HepG2 (cell line): Measurements from ENCODE around the gene USF2. TPM values are rescaled to one million over a fixed set of nuclear protein-coding genes. Genes with fewer than 3 reads are reported as not detected.

Experiments used
- ATF7-NPFF ChIP-seq: sonication (generic); formaldehyde crosslinking; IDR thresholded peaks from 2 replicates; pipeline ENCODE4 v1.8.1; 2023; ENCODE audit warnings: mild to moderate bottlenecking, low read depth, missing genetic modification reagents, moderate library complexity
- BCL6 ChIP-seq: IDR thresholded peaks from 2 replicates; pipeline ENCODE4 v1.6.1; 2016; ENCODE audit warnings: missing genetic modification reagents, missing compliant biosample characterization
- CEBPG ChIP-seq: IDR thresholded peaks from 2 replicates; pipeline ENCODE4 v1.6.1; 2016
- CENPX ChIP-seq: sonication (generic); formaldehyde crosslinking; IDR thresholded peaks from 2 replicates; pipeline ENCODE4 v1.9.0; 2021; ENCODE audit warnings: mild to moderate bottlenecking, missing genetic modification reagents, moderate library complexity
- GABPB1 ChIP-seq: IDR thresholded peaks from 2 replicates; pipeline ENCODE4 v1.6.1; 2016; ENCODE audit warnings: mild to moderate bottlenecking, missing genetic modification reagents, moderate library complexity, missing compliant biosample characterization
- HOXA7 ChIP-seq: sonication (generic); formaldehyde crosslinking; IDR thresholded peaks from 2 replicates; pipeline ENCODE4 v1.8.1; 2022; ENCODE audit warnings: mild to moderate bottlenecking, missing genetic modification reagents, moderate library complexity
- IRX3 ChIP-seq: sonication (generic); formaldehyde crosslinking; IDR thresholded peaks from 2 replicates; pipeline ENCODE4 v1.8.1; 2023; ENCODE audit warnings: mild to moderate bottlenecking, low read depth, missing genetic modification reagents, borderline replicate concordance
- MTA1 ChIP-seq: sonication (generic); formaldehyde crosslinking; IDR thresholded peaks from 2 replicates; pipeline ENCODE4 v1.4.0; 2020; ENCODE audit warnings: missing genetic modification reagents, mild to moderate bottlenecking, borderline replicate concordance
- SOX6 ChIP-seq, 2 experiments: fragments of 450-650 bp in 1 of 2; sonication (generic) in 1 of 2; formaldehyde crosslinking in 1 of 2; IDR thresholded peaks; 2 replicates each; pipeline versions ENCODE4 v1.4.0 to v1.6.1; 2017 to 2020; ENCODE audit warnings: antibody characterized with exemption in 1 of 2, mild to moderate bottlenecking in 1 of 2, missing genetic modification reagents in 1 of 2
- SRY ChIP-seq: sonication (generic); formaldehyde crosslinking; IDR thresholded peaks from 2 replicates; pipeline ENCODE4 v1.8.0; 2022; ENCODE audit warnings: mild to moderate bottlenecking, missing genetic modification reagents
- TMF1 ChIP-seq: sonication (generic); formaldehyde crosslinking; IDR thresholded peaks from 2 replicates; pipeline ENCODE4 v1.8.1; 2022; ENCODE audit warnings: low read depth, missing genetic modification reagents
- ZBTB7B ChIP-seq: sonication (generic); formaldehyde crosslinking; IDR thresholded peaks from 2 replicates; pipeline ENCODE4 v1.4.0; 2020; ENCODE audit warnings: missing genetic modification reagents
- ZNF121 ChIP-seq: sonication (generic); formaldehyde crosslinking; IDR thresholded peaks from 2 replicates; pipeline ENCODE4 v1.5.0; 2020; ENCODE audit warnings: mild to moderate bottlenecking, missing genetic modification reagents
- ZNF598 ChIP-seq: sonication (generic); formaldehyde crosslinking; IDR thresholded peaks from 2 replicates; pipeline ENCODE4 v1.5.1; 2020; ENCODE audit warnings: mild to moderate bottlenecking, missing genetic modification reagents, borderline replicate concordance
- ZNF652 ChIP-seq: IDR thresholded peaks from 2 replicates; pipeline ENCODE4 v1.6.1; 2016; ENCODE audit warnings: low read depth, borderline replicate concordance
- ZNF816 ChIP-seq: sonication (generic); formaldehyde crosslinking; IDR thresholded peaks from 2 replicates; pipeline ENCODE4 v1.8.0; 2022; ENCODE audit warnings: missing genetic modification reagents, mild to moderate bottlenecking, borderline replicate concordance
- ZNF839 ChIP-seq: sonication (generic); formaldehyde crosslinking; IDR thresholded peaks from 2 replicates; pipeline ENCODE4 v1.4.0; 2020; ENCODE audit warnings: missing genetic modification reagents, mild to moderate bottlenecking, borderline replicate concordance
- ZNF878 ChIP-seq: sonication (generic); formaldehyde crosslinking; IDR thresholded peaks from 2 replicates; pipeline ENCODE4 v1.8.1; 2023; ENCODE audit warnings: mild to moderate bottlenecking, missing genetic modification reagents, moderate library complexity
- polyA plus RNA-seq, 8 experiments: library from polyadenylated mRNA; depleted of rRNA in 3 of 8; stranded (reverse) in 7 of 8; unstranded in 1 of 8; fragments of >200 nt; fragmentation: Illumina TruSeq in 4 of 8; extraction: Trizol in 4 of 8; gene quantifications; 2 replicates each; pipeline versions ENCODE4 v1.2.1 to v1.2.3, GENCODE V29; 2011 to 2016; ENCODE audit warnings: low read depth in 4 of 8, missing spikeins in 1 of 8, mixed read lengths in 1 of 8; ENCODE audit not compliant: insufficient read depth in 1 of 8
- total RNA-seq, 5 experiments: library from RNA; depleted of rRNA; stranded (reverse); fragments of >200 nt; fragmentation: Illumina TruSeq; extraction: Trizol; gene quantifications; 2 replicates each; pipeline ENCODE4 v1.2.3, GENCODE V29; 2016; ENCODE audit warnings: low read depth in 1 of 5
- TF ChIP-seq, protein P1 (sequence below): sonication (generic); formaldehyde crosslinking; IDR thresholded peaks from 2 replicates; pipeline ENCODE4 v1.4.0; 2020; ENCODE audit warnings: missing genetic modification reagents, borderline replicate concordance
- TF ChIP-seq, protein P2 (sequence below): sonication (generic); formaldehyde crosslinking; IDR thresholded peaks from 2 replicates; pipeline ENCODE4 v1.5.1; 2020; ENCODE audit warnings: mild to moderate bottlenecking, missing genetic modification reagents
- TF ChIP-seq, protein P3 (sequence below): sonication (generic); formaldehyde crosslinking; IDR thresholded peaks from 2 replicates; pipeline ENCODE4 v1.4.0; 2020; ENCODE audit warnings: mild to moderate bottlenecking, low read depth, missing genetic modification reagents

The USF2 gene
- total and polyA plus RNA-seq, 2 of the 13 experiments (the other 11 are each of a cell fraction or from before 2014, with no cell fraction given) = 54.9 to 106 TPM

DNA sequence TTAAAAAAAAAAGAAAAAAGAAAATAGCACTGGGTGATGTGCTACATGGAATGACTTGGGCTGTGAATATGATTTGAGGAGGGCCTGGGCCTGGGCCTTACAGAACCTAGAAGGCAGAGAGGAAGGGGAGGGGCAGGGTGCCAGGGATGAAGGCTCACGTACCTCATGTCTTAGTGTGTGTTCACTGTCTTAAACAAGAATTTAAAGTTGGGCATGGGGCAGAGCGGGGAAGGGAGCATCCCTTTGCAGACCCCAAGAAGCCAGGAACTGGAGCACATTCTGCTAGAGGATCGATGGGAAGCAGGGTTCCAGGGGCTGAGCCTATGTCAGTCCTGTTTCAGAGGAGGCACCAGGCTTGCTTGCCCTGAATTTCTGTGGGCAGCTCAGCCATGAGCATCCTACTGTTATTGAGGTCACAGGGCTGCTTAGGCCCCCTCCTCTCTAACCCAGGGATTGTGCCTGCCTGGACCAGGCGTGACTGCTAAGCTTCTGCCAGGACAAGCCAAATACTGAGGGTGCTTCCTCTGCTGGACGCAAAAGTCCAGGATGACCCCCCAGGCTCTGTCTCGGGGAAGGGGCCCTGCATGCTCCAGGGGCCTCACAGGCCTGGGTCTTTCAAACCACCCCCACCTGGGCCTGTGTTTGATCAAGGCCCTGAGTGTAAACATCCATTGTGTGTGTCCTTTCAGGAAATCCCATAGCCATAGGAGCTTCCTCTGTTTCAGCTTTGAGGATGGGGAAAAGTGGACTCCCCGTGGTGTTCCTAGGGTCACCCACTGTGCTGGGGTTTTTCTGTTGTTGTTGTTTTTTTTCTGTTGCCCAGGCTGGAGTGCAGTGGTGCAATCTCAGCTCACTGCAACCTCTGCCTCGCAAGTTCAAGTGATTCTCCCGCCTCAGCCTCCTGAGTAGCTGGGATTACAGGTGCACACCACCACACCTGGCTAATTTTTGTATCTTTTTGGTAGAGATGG is 15.2 kb upstream of the USF2 start (continued):
- TF ChIP-seq, protein P1, sequence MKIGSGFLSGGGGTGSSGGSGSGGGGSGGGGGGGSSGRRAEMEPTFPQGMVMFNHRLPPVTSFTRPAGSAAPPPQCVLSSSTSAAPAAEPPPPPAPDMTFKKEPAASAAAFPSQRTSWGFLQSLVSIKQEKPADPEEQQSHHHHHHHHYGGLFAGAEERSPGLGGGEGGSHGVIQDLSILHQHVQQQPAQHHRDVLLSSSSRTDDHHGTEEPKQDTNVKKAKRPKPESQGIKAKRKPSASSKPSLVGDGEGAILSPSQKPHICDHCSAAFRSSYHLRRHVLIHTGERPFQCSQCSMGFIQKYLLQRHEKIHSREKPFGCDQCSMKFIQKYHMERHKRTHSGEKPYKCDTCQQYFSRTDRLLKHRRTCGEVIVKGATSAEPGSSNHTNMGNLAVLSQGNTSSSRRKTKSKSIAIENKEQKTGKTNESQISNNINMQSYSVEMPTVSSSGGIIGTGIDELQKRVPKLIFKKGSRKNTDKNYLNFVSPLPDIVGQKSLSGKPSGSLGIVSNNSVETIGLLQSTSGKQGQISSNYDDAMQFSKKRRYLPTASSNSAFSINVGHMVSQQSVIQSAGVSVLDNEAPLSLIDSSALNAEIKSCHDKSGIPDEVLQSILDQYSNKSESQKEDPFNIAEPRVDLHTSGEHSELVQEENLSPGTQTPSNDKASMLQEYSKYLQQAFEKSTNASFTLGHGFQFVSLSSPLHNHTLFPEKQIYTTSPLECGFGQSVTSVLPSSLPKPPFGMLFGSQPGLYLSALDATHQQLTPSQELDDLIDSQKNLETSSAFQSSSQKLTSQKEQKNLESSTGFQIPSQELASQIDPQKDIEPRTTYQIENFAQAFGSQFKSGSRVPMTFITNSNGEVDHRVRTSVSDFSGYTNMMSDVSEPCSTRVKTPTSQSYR (CRISPR knock-in tag) = peak; percentile 86; the same call in 1 of the 2 replicates
- TF ChIP-seq, protein P2, sequence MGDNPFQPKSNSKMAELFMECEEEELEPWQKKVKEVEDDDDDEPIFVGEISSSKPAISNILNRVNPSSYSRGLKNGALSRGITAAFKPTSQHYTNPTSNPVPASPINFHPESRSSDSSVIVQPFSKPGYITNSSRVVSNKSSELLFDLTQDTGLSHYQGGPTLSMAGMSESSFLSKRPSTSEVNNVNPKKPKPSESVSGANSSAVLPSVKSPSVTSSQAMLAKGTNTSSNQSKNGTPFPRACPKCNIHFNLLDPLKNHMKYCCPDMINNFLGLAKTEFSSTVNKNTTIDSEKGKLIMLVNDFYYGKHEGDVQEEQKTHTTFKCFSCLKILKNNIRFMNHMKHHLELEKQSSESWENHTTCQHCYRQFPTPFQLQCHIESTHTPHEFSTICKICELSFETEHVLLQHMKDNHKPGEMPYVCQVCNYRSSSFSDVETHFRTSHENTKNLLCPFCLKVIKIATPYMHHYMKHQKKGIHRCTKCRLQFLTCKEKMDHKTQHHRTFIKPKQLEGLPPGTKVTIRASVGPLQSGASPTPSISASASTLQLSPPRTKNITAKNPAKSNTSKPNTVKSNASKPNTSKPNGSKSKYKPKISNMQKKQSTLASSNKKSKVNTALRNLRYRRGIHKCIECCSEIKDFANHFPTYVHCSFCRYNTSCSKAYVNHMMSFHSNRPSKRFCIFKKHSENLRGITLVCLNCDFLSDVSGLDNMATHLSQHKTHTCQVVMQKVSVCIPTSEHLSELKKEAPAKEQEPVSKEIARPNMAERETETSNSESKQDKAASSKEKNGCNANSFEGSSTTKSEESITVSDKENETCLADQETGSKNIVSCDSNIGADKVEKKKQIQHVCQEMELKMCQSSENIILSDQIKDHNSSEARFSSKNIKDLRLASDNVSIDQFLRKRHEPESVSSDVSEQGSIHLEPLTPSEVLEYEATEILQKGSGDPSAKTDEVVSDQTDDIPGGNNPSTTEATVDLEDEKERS (CRISPR knock-in tag) = peak; percentile 65; the same call in 1 of the 2 replicates
- no peak for TF ChIP-seq GABPB1 (CRISPR knock-in tag)
- TF ChIP-seq ZBTB7B (CRISPR knock-in tag) = peak; percentile 83
- TF ChIP-seq SRY = no peak
- no peak for TF ChIP-seq ZNF598
- TF ChIP-seq ZNF839 = no peak
- TF ChIP-seq CEBPG (CRISPR knock-in tag) = peak; percentile 60; the same call in 1 of the 2 replicates
- peak; percentile 98 for TF ChIP-seq BCL6
- TF ChIP-seq CENPX (CRISPR knock-in tag) = no peak
- TF ChIP-seq, protein P3, sequence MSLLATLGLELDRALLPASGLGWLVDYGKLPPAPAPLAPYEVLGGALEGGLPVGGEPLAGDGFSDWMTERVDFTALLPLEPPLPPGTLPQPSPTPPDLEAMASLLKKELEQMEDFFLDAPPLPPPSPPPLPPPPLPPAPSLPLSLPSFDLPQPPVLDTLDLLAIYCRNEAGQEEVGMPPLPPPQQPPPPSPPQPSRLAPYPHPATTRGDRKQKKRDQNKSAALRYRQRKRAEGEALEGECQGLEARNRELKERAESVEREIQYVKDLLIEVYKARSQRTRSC = no peak
- no peak for TF ChIP-seq IRX3 (CRISPR knock-in tag)
- no peak for TF ChIP-seq ZNF816 (CRISPR knock-in tag)
- TF ChIP-seq SOX6 (IDR thresholded peaks at IDR 0.05) = no peak
- peak; percentile 85 for TF ChIP-seq SOX6 (CRISPR knock-in tag; IDR thresholded peaks at IDR 0.05)
- TF ChIP-seq ZNF121 (CRISPR knock-in tag) = no peak
- no peak for TF ChIP-seq ATF7-NPFF
- TF ChIP-seq ZNF878 (CRISPR knock-in tag) = peak; percentile 54; the same call in 1 of the 2 replicates
- peak; percentile 58; the same call in 1 of the 2 replicates for TF ChIP-seq MTA1
- no peak for TF ChIP-seq HOXA7 (CRISPR knock-in tag)
- TF ChIP-seq TMF1 (CRISPR knock-in tag) = no peak
- peak; percentile 13; the same call in 1 of the 2 replicates for TF ChIP-seq ZNF652 (CRISPR knock-in tag)
